ENCODE measurements around the gene AHDC1.
"Not testable (repeated sequence)": the region's sequence is repeated elsewhere in the genome, so short reads cannot be mapped to it uniquely, and the experiment has no call there.

AHDC1 gene

GRCh38 chr1:27548858-27549719 lies 54.9 kb downstream of the AHDC1 start:
- Mint-ChIP-seq H3K36me3 (ENCODE audit: low read depth) (peaks cover 84% of the 10 kb centered on the region), H3K27me3 (no peaks in the 10 kb centered on the region)

GRCh38 chr1:27548136-27548853 lies 55.6 kb downstream of the AHDC1 start:
- H3K4me3 Mint-ChIP-seq, result no peak overlapping the region
- H3K27me3 Mint-ChIP-seq, result no peaks in the 10 kb centered on the region
- H3K4me1 Mint-ChIP-seq (ENCODE audit: low read depth), result peaks cover 3% of the 10 kb centered on the region
- H3K9me3 Mint-ChIP-seq, result no peaks in the 10 kb centered on the region
- peaks cover 81% of the 10 kb centered on the region for H3K36me3 Mint-ChIP-seq (ENCODE audit: low read depth)
- intact Hi-C loops (cut with micrococcal nuclease), result no loop called here
- H3K27ac Mint-ChIP-seq, result no peak overlapping the region

More at GRCh38 chr1:27548858-27549719, 54.9 kb downstream of the AHDC1 start:
- H3K4me3 Mint-ChIP-seq, result no peak overlapping the region
- H3K27ac Mint-ChIP-seq, result no peak overlapping the region
- intact Hi-C loops (cut with micrococcal nuclease), result no loop called here
- H3K4me1 Mint-ChIP-seq (ENCODE audit: low read depth), result no peaks in the 10 kb centered on the region
- no peaks in the 10 kb centered on the region for H3K9me3 Mint-ChIP-seq

DNA sequence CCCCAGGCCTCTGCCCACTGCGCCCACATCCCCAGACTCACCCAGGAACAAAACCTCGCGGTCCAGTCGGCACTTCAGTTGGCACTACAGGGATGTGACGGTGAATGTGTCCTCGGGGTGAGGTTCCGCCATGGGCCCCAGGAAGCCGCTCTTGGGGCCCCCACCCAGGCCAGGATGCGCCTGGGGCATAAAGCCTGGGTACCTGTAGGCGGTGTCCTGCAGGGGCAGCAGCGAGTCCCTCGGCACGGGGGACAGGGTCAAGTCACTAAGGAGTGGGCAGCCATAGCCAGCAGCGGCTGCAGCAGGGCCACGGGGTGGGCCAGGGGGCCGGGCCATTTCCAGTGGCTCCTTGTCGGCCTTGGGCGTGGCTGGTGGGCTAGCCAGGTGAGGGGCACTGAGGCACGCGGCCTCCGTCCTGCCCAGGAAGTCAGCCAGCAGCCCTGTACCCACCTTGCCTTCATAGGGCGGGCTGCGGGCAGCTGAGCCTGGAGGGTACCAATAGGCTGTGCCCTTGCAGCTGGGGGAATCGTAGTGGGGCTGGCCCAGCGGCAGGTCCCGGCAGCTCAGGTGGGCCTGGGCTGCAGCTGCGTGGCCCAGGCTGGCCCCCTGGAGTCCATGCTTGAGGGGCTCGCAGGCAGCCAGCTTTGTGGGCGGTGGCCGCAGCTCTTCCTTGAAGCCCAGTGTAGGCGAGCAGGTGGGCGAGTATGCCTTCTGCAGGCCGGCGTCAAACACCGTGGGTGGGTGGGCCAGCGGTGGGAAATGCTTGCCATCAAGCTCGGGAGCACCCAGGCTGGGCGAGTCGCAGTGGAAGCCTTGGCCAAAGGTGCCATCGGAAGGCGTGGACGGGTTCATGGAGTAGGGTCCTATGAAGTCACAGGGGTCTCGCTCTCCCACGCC lies 56.5 kb downstream of the AHDC1 start:
- no peaks in the 10 kb centered on the region for H3K27me3 Mint-ChIP-seq
- no peak overlapping the region for H3K27ac Mint-ChIP-seq
- H3K4me3 Mint-ChIP-seq, result no peak overlapping the region
- intact Hi-C loops (cut with micrococcal nuclease), result no loop called here
- H3K9me3 Mint-ChIP-seq, result no peaks in the 10 kb centered on the region
- H3K4me1 Mint-ChIP-seq (ENCODE audit: low read depth), result peaks cover 9% of the 10 kb centered on the region
- peaks cover 76% of the 10 kb centered on the region for H3K36me3 Mint-ChIP-seq (ENCODE audit: low read depth)

GRCh38 chr1:27545876-27546275 lies 58.1 kb downstream of the AHDC1 start:
- Mint-ChIP-seq H3K4me1 (ENCODE audit: low read depth) (peaks cover 11% of the 10 kb centered on the region), H3K4me3 (no peak overlapping the region), H3K27me3 (no peaks in the 10 kb centered on the region), H3K36me3 (ENCODE audit: low read depth) (peaks cover 63% of the 10 kb centered on the region), H3K9me3 (no peaks in the 10 kb centered on the region), H3K27ac (no peak overlapping the region)
- intact Hi-C loops (cut with micrococcal nuclease), result no loop called here

DNA sequence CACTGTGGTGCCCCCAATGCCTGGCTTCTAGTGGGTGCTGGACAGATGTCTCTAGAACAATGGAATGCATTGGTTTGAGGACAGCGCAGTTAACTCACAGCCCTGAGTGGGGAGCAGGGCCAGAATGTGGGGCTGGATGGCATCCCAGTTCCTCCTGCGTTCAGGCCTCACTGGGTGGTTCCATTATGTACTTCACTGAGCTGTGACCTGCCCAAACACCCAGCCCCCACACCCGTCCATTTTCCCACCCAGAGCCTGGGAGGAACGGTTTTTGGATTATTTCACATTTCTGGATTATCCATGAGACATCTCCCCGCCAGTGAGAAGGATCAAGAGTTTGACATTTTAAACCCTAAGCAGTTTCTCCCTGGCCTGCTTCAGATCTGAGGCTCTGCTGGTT lies 58.7 kb downstream of the AHDC1 start:
- Mint-ChIP-seq H3K36me3 (ENCODE audit: low read depth) (peaks cover 62% of the 10 kb centered on the region), H3K27ac (no peak overlapping the region), H3K4me1 (ENCODE audit: low read depth) (peaks cover 15% of the 10 kb centered on the region), H3K27me3 (no peaks in the 10 kb centered on the region), H3K9me3 (no peaks in the 10 kb centered on the region), H3K4me3 (no peak overlapping the region)
- intact Hi-C loops (cut with micrococcal nuclease), result no loop called here

DNA sequence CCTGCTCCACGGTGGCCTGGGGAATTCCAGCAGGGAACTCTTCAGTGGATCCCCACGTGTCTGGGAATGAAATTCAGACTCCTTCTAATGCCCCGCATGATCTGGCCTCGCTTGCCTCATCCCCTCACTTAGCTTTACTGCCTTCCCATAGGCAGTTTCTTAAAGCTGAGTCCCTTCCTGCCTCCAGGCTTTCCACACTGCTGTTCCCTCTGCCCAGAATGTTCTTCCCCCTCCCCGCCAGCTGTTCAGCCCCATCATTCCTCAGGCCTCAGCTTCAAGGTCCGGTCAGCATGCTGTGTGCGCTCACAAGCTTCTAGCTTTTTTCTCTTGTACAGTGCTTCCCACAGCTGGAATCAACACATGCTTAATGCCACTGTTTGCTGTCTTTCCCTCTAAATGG lies 59.1 kb downstream of the AHDC1 start:
- Mint-ChIP-seq H3K9me3 (no peaks in the 10 kb centered on the region), H3K4me3 (no peak overlapping the region), H3K4me1 (ENCODE audit: low read depth) (peaks cover 17% of the 10 kb centered on the region), H3K27ac (peak overlapping the region; percentile 4), H3K27me3 (no peaks in the 10 kb centered on the region), H3K36me3 (ENCODE audit: low read depth) (peaks cover 58% of the 10 kb centered on the region)
- intact Hi-C loops (cut with micrococcal nuclease), result no loop called here

DNA sequence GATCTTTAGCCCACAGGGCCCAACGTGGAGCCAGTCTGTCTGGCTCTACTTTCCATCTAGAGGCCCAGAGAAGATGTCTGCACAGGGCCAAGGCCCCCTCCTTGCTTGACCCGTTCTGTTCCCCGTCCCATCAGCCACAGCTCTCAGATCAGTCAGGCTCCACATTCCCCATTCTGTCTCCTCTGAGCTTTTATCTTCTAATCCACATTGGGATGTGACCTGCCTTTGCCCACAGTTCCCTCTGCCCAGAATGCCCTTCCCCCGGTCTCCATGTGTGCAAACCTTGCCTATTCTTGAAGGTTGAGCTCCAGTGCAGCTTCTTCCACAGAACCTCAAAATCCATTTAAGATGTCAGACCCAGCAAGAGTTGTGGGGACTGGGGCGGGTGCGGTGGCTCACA lies 60.7 kb downstream of the AHDC1 start:
- Mint-ChIP-seq H3K27ac (no peak overlapping the region), H3K4me3 (no peak overlapping the region), H3K27me3 (no peaks in the 10 kb centered on the region), H3K36me3 (ENCODE audit: low read depth) (peaks cover 43% of the 10 kb centered on the region), H3K4me1 (ENCODE audit: low read depth) (peaks cover 17% of the 10 kb centered on the region), H3K9me3 (no peaks in the 10 kb centered on the region)
- intact Hi-C loops (cut with micrococcal nuclease), result no loop called here

DNA sequence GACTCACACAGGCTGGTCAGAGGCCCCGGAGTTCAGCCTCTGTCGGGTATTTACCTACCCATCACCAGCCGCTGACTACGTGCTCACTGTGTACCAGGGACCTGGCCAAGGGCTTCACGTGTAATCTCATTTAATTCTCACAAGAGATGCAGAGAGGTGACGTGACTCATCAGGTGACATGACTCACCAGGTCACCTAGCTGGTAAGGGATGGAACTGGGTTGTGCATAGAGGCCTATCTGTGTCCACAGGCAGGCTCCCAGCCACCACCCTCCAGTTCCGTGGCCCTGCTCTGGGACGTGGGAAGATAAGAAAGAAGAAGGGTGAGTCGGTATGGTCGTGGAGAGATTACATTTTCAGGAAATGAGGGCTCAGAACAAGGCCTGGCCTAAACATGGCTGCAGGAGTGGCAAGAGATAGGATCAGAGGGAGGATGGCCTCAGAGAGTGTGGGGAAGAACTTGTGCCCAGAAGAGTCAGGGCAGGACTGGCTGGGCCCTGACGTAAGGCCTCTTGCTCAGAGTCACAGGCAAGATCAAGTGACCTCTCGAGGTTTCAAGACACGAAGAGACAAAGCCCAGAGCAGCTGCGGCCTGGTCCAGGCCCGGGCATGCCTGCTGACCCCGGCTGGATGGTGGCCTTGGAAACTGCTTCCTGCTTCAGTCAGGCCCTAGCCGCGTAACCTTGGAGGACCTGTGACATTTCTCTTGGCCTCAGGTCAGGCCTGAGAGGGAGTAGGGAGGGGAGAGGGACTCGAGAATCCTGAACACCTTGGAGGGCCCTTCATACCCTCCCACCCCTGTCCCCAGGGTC lies 61.3 kb downstream of the AHDC1 start:
- no peak overlapping the region for H3K4me3 Mint-ChIP-seq
- H3K9me3 Mint-ChIP-seq, result no peaks in the 10 kb centered on the region
- H3K27me3 Mint-ChIP-seq, result no peaks in the 10 kb centered on the region
- peaks cover 17% of the 10 kb centered on the region for H3K4me1 Mint-ChIP-seq (ENCODE audit: low read depth)
- intact Hi-C loops (cut with micrococcal nuclease), result no loop called here
- peaks cover 37% of the 10 kb centered on the region for H3K36me3 Mint-ChIP-seq (ENCODE audit: low read depth)
- H3K27ac Mint-ChIP-seq, result no peak overlapping the region

DNA sequence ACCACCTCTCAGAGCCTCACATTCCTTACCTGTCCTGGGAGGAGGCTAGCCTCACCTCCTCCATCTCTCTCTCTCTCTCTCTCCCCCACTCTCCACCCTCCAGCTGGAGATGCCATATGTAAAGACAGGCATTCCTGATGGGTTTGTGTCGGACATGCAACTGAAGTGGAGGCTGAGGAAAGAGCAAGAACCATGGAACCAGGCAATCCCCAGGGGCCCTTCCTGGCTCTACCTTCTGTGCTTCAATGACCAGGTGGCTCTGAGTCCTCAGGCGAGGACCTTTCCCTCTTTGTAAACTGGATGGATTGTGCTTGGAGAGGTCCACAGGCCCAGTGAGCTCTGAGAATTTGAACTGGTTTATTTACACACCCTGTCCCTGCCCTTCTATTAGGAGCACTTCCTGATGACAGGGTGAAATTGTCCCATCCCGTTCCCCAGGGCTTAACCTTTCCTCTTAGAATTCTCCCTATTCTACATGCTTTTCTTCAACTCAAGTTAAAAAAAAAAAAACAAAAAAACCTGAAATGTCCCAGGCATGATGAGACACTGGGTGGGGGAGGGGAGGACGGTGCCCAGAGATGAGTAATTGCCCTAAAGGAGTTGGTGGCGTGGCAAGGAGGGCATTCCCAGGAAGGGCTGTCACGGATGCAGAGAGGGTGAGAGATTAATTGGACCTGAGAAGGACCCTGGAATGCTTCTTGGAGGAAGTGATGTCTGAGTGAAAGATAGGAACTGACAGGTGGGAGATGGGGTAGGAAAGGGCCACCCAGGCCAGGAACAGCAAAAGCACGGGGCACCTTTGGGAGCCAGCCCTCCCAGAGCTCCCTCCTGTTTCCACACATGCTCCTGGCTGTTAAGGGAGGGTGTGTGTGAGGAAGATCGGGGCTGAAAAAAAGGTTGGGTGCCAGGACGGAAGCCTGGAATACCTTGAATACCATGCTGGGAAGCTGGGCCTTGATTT lies 63.8 kb downstream of the AHDC1 start:
- Mint-ChIP-seq H3K9me3 (no peaks in the 10 kb centered on the region), H3K27ac (no peak overlapping the region), H3K4me1 (ENCODE audit: low read depth) (peaks cover 28% of the 10 kb centered on the region), H3K4me3 (no peak overlapping the region), H3K27me3 (no peaks in the 10 kb centered on the region), H3K36me3 (ENCODE audit: low read depth) (peaks cover 18% of the 10 kb centered on the region)
- intact Hi-C loops (cut with micrococcal nuclease), result no loop called here

- Mint-ChIP-seq H3K4me3 (no peak overlapping the region), H3K9me3 (no peaks in the 10 kb centered on the region), H3K36me3 (ENCODE audit: low read depth) (peaks cover 15% of the 10 kb centered on the region), H3K27ac (no peak overlapping the region), H3K27me3 (no peaks in the 10 kb centered on the region), H3K4me1 (ENCODE audit: low read depth) (peaks cover 28% of the 10 kb centered on the region)
- intact Hi-C loops (cut with micrococcal nuclease), result no loop called here
Measured at GRCh38 chr1:27538793-27539192, 65.2 kb downstream of the AHDC1 start.

DNA sequence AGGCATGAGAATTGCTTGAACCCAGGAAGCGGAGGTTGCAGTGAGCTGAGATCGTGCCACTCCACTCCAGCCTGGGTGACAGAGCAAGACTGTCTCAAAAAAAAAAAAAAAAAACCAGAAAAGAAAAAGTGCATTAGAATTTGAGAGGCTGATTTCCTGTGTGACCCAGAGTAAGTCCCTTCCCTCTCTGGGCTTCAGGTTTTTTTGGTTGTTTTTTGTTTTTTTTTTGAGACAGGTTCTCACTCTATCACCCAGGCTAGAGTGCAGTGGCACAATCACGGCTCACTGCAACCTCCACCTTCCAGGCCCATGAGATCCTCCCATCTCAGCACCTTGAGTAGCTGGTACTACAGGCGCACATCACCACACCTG lies 65.7 kb downstream of the AHDC1 start:
- peaks cover 25% of the 10 kb centered on the region for H3K4me1 Mint-ChIP-seq (ENCODE audit: low read depth)
- H3K27ac Mint-ChIP-seq; intact Hi-C loops (cut with micrococcal nuclease); H3K27me3 Mint-ChIP-seq; H3K4me3 Mint-ChIP-seq; H3K9me3 Mint-ChIP-seq: not testable (repeated sequence)
- H3K36me3 Mint-ChIP-seq (ENCODE audit: low read depth), result peaks cover 20% of the 10 kb centered on the region

GRCh38 chr1:27536767-27537166 lies 67.2 kb downstream of the AHDC1 start:
- Mint-ChIP-seq H3K27ac (no peak overlapping the region), H3K4me3 (no peak overlapping the region)
- intact Hi-C loops (cut with micrococcal nuclease), result no loop called here

More at GRCh38 chr1:27536767-27537166, 67.2 kb downstream of the AHDC1 start:
- Mint-ChIP-seq H3K9me3 (no peaks in the 10 kb centered on the region), H3K4me1 (ENCODE audit: low read depth) (peaks cover 29% of the 10 kb centered on the region), H3K36me3 (ENCODE audit: low read depth) (peaks cover 21% of the 10 kb centered on the region), H3K27me3 (no peaks in the 10 kb centered on the region)
